HUES6 (cell line): ENCODE measurements around the gene UBE2G1.

ENCODE experiments used
- H3K27ac ChIP-seq: 2 replicates; pipeline ENCODE4 v1.7.0; 2013; ENCODE audit warnings: low read depth, mild to moderate bottlenecking, low read length, inconsistent platforms
- H3K27me3 ChIP-seq: 2 replicates; pipeline ENCODE4 v1.6.1; 2013; ENCODE audit warnings: low read length; ENCODE audit not compliant: control insufficient read depth, insufficient read depth
- H3K36me3 ChIP-seq: 2 replicates; pipeline ENCODE4 v1.6.1; 2013; ENCODE audit warnings: low read length; ENCODE audit not compliant: control insufficient read depth, insufficient read depth
- H3K4me1 ChIP-seq: 2 replicates; pipeline ENCODE4 v1.6.1; 2013; ENCODE audit warnings: low read length; ENCODE audit not compliant: control insufficient read depth, insufficient read depth
- H3K4me3 ChIP-seq: 2 replicates; pipeline ENCODE4 v1.5.1; 2013; ENCODE audit warnings: low read depth, low read length
- H3K9ac ChIP-seq: one replicate; pipeline ENCODE4 v1.6.1; 2013; ENCODE audit warnings: mild to moderate bottlenecking, low read length
- H3K9me3 ChIP-seq: 2 replicates; pipeline ENCODE4 v1.6.1; 2013; ENCODE audit warnings: low read depth, low read length; ENCODE audit not compliant: control insufficient read depth, insufficient read depth

Gene UBE2G1

DNA sequence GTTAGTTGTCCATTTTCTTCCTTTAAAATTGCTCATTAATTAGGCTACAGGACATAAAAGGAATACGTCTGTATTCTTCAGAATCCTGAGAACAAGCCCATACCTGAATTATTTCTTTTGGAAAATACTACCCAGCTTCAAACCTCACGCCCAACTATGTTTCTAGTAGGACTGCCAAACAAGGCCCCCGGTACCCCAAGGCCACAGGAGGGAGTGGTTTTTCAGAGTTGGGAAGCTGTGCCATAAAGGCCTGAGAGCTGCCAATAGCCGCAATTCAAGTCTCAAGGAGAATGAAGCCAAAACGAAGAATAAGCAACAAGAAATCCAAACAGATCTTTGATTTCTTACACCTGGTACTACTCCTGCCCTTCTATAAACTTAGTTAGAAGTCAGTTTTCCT, 48.3 kb downstream of the UBE2G1 start:
- Histone ChIP-seq H3K27me3 (no peaks in the 10 kb centered on the region), H3K4me1 (no peaks in the 10 kb centered on the region; the same call in 1 of the 2 replicates), H3K9me3 (peaks cover 6% of the 10 kb centered on the region; the same call in 1 of the 2 replicates), H3K9ac (no peak overlapping the region), H3K27ac (no peak overlapping the region), H3K4me3 (no peak overlapping the region), H3K36me3 (no peaks in the 10 kb centered on the region)

DNA sequence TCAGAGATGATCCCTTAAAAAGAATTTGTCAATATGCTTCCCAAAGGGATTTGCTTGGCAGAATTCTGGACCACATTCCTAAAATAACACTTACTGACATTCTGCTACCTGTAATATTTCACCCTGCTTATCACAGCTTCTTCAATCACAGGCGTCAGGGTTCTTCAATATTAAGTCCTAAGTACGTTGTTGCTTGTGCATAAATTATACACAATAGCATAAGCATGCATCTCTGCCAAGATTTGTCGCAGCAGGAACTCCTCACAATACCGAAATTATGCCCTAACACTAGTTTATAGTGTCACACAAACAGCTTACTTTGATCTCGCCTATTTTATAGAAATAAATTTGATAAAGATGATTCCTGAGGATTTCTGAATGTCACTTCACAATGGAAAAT, 48.9 kb downstream of the UBE2G1 start:
- H3K27me3 ChIP-seq, result no peaks in the 10 kb centered on the region
- no peaks in the 10 kb centered on the region for H3K36me3 ChIP-seq
- H3K27ac ChIP-seq, result no peak overlapping the region
- no peak overlapping the region for H3K4me3 ChIP-seq
- H3K9ac ChIP-seq, result no peak overlapping the region
- no peaks in the 10 kb centered on the region; the same call in 1 of the 2 replicates for H3K4me1 ChIP-seq
- peaks cover 6% of the 10 kb centered on the region; the same call in 1 of the 2 replicates for H3K9me3 ChIP-seq

DNA sequence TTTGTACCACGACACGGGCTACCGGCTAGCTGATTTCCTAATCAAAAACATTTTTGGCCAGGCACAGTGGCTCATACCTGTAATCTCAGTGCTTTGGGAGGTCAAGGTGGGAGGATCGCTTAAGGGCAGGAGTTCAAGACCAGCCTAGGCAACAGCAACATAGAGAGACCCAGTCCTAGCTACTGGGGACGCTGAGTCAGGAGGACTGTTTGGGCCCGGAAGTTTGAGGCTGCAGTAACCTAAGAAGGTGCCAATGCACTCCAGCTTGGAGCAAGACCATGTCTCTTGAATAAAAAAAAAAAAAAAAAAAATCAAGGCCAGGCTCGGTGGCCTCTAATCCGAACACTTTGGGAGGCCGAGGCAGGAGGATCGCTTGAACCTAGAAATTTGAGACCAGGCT, 49.8 kb downstream of the UBE2G1 start:
- Histone ChIP-seq H3K27ac (no peak overlapping the region), H3K4me3 (no peak overlapping the region), H3K9me3 (peaks cover 6% of the 10 kb centered on the region; the same call in 1 of the 2 replicates), H3K9ac (no peak overlapping the region), H3K27me3 (no peaks in the 10 kb centered on the region), H3K4me1 (no peaks in the 10 kb centered on the region; the same call in 1 of the 2 replicates), H3K36me3 (0 out of 2 replicates have a peak, but pooled peaks cover under 1% of the 10 kb centered on the region)

DNA sequence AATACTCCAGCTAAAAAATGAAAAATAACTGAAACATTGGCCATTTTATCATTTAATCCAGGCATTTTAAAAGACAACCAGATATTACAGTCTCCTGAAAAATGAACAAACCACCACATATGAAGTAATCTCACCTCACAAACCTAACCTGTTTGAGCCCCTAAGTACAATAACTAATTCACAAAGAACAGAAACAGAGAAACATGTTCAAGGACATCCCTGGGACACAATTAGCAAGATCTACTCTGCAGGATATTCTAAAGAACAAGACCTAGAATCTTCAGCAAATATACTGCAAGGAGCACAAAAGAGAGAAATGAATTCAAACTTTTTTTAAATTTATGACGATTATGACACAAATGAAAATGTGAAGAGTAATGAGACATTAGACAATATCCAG, 51.9 kb downstream of the UBE2G1 start:
- no peaks in the 10 kb centered on the region; the same call in 1 of the 2 replicates for H3K4me1 ChIP-seq
- H3K27me3 ChIP-seq, result no peaks in the 10 kb centered on the region
- peak overlapping the region; percentile 39; the same call in 1 of the 2 replicates for H3K27ac ChIP-seq
- no peak overlapping the region for H3K9ac ChIP-seq
- H3K9me3 ChIP-seq, result peaks cover 14% of the 10 kb centered on the region
- H3K36me3 ChIP-seq, result peaks cover 11% of the 10 kb centered on the region
- H3K4me3 ChIP-seq, result no peak overlapping the region

DNA sequence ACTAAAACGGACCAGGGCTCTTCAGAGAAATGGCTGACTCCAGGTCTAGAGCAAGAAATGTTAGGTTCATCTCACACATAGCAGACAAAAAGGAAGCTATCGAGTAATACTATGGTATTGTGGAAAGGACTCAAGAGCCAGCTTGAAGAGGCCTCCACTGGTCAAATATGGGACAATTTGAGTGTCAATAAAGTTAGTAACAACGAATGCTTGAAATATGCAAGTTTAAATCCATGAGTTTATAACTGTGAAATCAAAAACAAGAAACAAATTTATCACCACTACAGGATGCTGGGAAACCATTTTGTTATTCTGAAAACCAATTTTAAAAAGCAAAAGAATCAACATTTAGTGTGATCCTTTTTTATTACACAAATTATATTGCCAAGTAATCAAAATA, 52.3 kb downstream of the UBE2G1 start:
- Histone ChIP-seq H3K36me3 (peaks cover 11% of the 10 kb centered on the region), H3K27me3 (no peaks in the 10 kb centered on the region), H3K9ac (no peak overlapping the region), H3K9me3 (peaks cover 14% of the 10 kb centered on the region), H3K4me1 (no peaks in the 10 kb centered on the region; the same call in 1 of the 2 replicates), H3K27ac (no peak overlapping the region; the same call in 1 of the 2 replicates), H3K4me3 (no peak overlapping the region)

DNA sequence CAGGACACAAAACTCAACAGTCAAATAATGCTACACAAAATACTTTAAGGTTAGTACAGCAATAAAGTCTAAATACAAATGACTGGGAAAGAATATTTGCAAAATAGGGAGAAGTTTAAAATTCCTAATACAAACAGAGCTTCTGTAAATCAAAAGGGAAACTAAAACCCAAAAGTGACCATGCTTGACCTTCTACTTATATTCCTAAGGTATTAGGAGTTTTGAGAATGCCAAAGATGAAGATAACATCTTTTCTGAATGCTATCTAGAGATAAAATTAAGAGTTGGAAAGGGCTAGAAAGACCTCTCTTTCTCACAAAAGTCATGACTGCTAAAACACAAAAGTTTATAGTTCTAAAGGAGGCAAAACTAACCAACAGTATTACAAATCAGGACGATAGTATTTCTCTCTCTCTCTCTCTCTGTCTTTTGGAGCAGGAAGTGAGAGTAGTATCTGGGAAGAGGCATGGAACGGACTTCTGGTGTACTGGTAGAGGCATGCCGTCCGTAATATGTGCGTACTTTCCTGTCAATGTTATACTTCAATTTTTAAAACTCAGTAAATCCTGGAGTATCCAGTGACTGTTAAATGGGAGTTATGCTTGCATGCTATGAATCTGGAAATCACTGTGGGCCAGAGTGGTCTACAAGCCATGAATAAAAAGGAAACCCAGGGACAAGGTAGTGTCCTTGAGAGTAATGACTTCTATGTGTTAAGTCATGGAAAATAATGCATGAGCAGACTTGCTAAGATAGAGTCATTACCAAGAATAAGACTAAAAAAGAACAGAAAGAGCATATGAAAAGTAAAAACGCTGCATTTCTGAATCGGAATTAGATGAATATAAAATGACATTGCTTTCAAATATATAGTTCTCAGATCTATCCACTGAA, 53.0 kb downstream of the UBE2G1 start:
- H3K36me3 ChIP-seq, result peaks cover 12% of the 10 kb centered on the region
- no peak overlapping the region for H3K4me3 ChIP-seq
- H3K27ac ChIP-seq, result no peak overlapping the region
- H3K9me3 ChIP-seq, result peaks cover 14% of the 10 kb centered on the region
- no peaks in the 10 kb centered on the region; the same call in 1 of the 2 replicates for H3K4me1 ChIP-seq
- no peak overlapping the region for H3K9ac ChIP-seq
- no peaks in the 10 kb centered on the region for H3K27me3 ChIP-seq

DNA sequence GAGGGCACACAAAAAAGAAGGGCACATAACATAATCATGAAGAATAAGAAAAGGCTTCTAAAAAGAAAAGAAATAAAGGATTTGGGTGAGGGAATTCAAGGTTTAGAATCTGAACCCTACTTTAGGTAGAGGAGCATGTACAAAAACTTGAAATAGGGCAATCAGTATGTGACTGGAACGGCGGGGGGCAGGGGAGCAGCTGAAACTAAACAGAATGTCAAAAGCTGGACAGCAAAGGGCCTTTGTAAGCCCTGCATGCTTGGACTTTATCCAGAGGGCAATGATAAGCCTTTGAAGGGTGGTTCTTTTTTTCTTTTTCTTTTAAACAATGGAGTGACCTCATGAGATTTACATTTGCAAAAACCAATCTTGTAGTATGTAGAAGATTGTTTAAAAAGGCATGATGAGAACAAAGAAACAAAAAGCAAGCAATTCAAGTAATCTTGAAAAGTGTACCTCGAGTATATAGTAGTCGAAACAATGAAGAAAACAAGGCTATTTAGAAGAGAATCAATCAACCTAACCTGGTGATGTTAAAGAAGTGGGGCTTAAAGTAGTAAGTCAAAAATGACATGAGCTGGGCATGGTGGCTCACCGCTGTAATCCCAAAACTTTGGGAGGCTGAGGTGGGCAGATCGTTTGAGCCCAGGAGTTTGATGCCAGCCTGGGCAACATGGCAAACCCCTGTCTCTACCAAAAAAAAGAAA, 56.0 kb downstream of the UBE2G1 start:
- Histone ChIP-seq H3K27ac (no peak overlapping the region), H3K27me3 (no peaks in the 10 kb centered on the region), H3K4me3 (no peak overlapping the region), H3K9me3 (peaks cover 14% of the 10 kb centered on the region), H3K9ac (no peak overlapping the region), H3K36me3 (peaks cover 29% of the 10 kb centered on the region), H3K4me1 (peaks cover 4% of the 10 kb centered on the region)

DNA sequence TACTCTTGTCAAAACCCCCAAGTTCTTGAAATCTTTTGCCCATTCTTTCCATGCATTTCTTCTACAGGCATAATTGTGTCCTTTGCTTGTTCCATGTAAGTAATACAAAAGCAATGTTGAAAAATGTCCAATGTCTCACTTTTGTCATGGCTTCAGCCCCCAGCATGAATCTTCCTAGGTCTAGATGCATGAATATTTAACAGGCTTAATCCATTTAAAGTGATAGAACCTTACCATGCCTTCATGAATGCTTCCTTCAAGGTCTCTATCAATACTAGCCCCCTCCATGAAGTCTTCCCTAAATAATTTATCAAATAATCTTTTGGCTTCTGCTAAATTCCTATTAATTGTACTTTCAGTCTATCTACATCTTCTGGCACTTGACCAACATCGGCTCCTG, 56.6 kb downstream of the UBE2G1 start:
- no peaks in the 10 kb centered on the region for H3K27me3 ChIP-seq
- H3K27ac ChIP-seq, result no peak overlapping the region
- H3K4me3 ChIP-seq, result no peak overlapping the region
- peaks cover 14% of the 10 kb centered on the region for H3K9me3 ChIP-seq
- no peak overlapping the region for H3K9ac ChIP-seq
- H3K4me1 ChIP-seq, result peaks cover 4% of the 10 kb centered on the region
- peaks cover 29% of the 10 kb centered on the region for H3K36me3 ChIP-seq

DNA sequence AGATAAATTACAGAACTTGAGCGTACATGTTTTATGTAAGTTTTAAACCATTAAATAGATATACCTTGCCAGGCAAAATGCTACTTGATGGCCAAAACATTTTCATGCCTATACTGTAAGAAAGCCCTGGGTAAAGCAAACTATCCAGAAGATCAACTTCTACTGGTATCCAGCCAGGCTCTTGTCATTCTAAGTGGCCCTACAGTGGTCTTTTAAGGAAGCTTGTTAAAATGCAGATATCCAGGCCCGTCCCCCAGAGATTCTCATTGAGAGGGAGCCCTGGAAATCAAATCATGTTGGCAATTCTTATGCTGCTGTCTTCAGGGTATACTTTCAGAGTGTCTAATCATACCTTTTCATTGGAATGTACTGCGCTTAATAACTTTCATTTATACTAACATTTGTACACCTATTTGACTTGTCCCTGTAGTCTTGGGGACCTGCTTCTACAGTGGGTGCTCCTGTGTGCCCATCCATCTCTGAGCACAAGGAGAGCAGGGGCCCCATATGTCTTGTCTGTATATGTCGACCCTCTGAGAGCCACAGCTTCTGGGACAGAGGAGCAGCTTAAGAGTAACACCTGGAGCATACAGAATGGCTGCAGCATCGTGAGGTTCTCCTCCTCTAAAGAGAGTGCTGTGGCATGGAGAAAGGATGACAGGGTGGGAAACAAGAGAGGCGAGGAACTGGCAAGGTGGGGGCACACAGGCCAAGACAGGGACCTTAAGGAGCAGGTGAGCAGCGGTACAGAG, 59.1 kb downstream of the UBE2G1 start:
- H3K9ac ChIP-seq, result peak overlapping the region; percentile 42
- peaks cover 8% of the 10 kb centered on the region for H3K9me3 ChIP-seq
- peak overlapping the region; percentile 31 for H3K27ac ChIP-seq
- H3K4me3 ChIP-seq, result peak overlapping the region; percentile 23; the same call in 1 of the 2 replicates
- H3K36me3 ChIP-seq, result peaks cover 46% of the 10 kb centered on the region
- H3K27me3 ChIP-seq, result no peaks in the 10 kb centered on the region
- peaks cover 4% of the 10 kb centered on the region for H3K4me1 ChIP-seq

DNA sequence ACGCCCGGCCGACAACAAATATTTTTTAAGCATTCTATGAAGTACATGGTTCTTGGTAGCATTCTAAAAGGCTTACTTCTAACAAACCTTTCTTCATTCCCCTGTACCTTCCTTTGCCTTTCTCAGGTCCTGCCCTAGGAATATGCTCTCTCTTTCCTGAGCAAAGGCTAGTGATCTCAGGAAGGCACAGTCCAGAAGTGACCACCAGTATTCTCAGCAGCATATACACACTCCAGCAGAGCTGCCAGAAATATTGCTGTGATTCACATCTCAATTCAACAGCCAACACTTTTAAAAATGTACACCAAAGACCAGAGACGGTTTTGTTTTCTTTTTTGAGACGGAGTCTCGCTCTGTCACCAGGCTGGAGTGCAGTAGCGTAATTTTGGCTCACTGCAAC, 61.3 kb downstream of the UBE2G1 start:
- Histone ChIP-seq H3K27me3 (no peaks in the 10 kb centered on the region), H3K9me3 (peaks cover 2% of the 10 kb centered on the region; the same call in 1 of the 2 replicates), H3K4me3 (no peak overlapping the region), H3K36me3 (peaks cover 56% of the 10 kb centered on the region), H3K4me1 (peaks cover 4% of the 10 kb centered on the region), H3K27ac (no peak overlapping the region), H3K9ac (no peak overlapping the region)
